T-cell (primary cell): Measurements from ENCODE around the gene TJAP1. TPM values are rescaled to one million over a fixed set of nuclear protein-coding genes. Genes with fewer than 3 reads are reported as not detected.
"Not testable (repeated sequence)": the region's sequence is repeated elsewhere in the genome, so short reads cannot be mapped to it uniquely, and the experiment has no call there.

Experiments
- ATAC-seq, 4 experiments: fragments of 200-7000 bp in 3 of 4; fragments of 150-1000 bp in 1 of 4; cut with Tn5 transposase; replicated peaks in 1 of 4; 1 replicate in 3 of 4; 2 replicates in 1 of 4; pipeline ENCODE4 v1.10.0; 2021; ENCODE audit warnings: moderate library complexity in 3 of 4, mild to moderate bottlenecking in 2 of 4, moderate number of reproducible peaks in 1 of 4
- CTCF ChIA-PET, 2 donors: fragments of 300-600 bp; sonication (Branson Sonifier 250); formaldehyde crosslinking; loops; one replicate each; lab custom pipeline; 2022; ENCODE audit warnings: antibody characterized with exemption in 2 of 2; lab: Charles Lee
- POLR2A ChIA-PET, 2 donors: fragments of 300-600 bp; sonication (Branson Sonifier 250); formaldehyde crosslinking; loops; one replicate each; lab custom pipeline; 2022; ENCODE audit warnings: antibody characterized with exemption in 2 of 2; lab: Charles Lee
- DNase-seq, 35 experiments: peaks; one replicate each; pipeline versions ENCODE4 v3.0.0 to v3.0.0-alpha.2; 2013 to 2023
- H3K27ac ChIP-seq: one replicate; pipeline ENCODE4 v1.5.1; 2013; ENCODE audit warnings: low read length
- H3K27me3 ChIP-seq, 2 experiments: replicated peaks in 1 of 2; 1 replicate in 1 of 2; 2 replicates in 1 of 2; pipeline versions ENCODE4 v1.6.1 to v1.7.0; 2013; ENCODE audit warnings: low read length in 1 of 2, mixed read lengths in 1 of 2; ENCODE audit not compliant: control insufficient read depth in 2 of 2, insufficient read depth in 2 of 2; ENCODE audit errors: extremely low read depth in 1 of 2
- H3K36me3 ChIP-seq, 2 donors: 1 replicate in 1 of 2; 2 replicates in 1 of 2; pipeline versions ENCODE4 v1.6.1 to v1.7.0; 2013; ENCODE audit warnings: low read length in 1 of 2; ENCODE audit not compliant: control insufficient read depth in 2 of 2, insufficient read depth in 1 of 2; ENCODE audit errors: extremely low read depth in 1 of 2
- H3K4me1 ChIP-seq, 2 experiments: 1 replicate in 1 of 2; 2 replicates in 1 of 2; pipeline versions ENCODE4 v1.6.1 to v1.7.0; 2013; ENCODE audit warnings: low read length in 2 of 2, mixed read lengths in 1 of 2; ENCODE audit not compliant: insufficient read depth in 2 of 2, control insufficient read depth in 1 of 2; ENCODE audit errors: extremely low read depth in 1 of 2
- H3K4me3 ChIP-seq, 2 donors: 1 replicate in 1 of 2; 2 replicates in 1 of 2; pipeline versions ENCODE4 v1.5.1 to v1.7.0; 2013; ENCODE audit warnings: mild to moderate bottlenecking in 2 of 2, low read length in 1 of 2, moderate library complexity in 1 of 2; ENCODE audit not compliant: control insufficient read depth in 1 of 2; ENCODE audit errors: extremely low read depth in 1 of 2
- H3K9me3 ChIP-seq: 2 replicates; pipeline ENCODE4 v1.7.0; 2013
- H3K27ac Mint-ChIP-seq, 2 donors: one replicate each; pipeline ENCODE4 v1.8.0; 2020 to 2021; ENCODE audit warnings: mild to moderate bottlenecking in 2 of 2, mixed read lengths in 2 of 2
- H3K27me3 Mint-ChIP-seq, 2 donors: one replicate each; pipeline ENCODE4 v1.8.0; 2021 to 2022; ENCODE audit warnings: mixed read lengths in 2 of 2
- H3K36me3 Mint-ChIP-seq: one replicate; pipeline ENCODE4 v1.8.0; 2021; ENCODE audit warnings: mixed read lengths
- H3K4me1 Mint-ChIP-seq, 3 donors: one replicate each; pipeline ENCODE4 v1.8.0; 2020 to 2022; ENCODE audit warnings: mixed read lengths in 3 of 3, mild to moderate bottlenecking in 1 of 3
- H3K4me3 Mint-ChIP-seq, 3 donors: one replicate each; pipeline ENCODE4 v1.8.0; 2020 to 2022; ENCODE audit warnings: mild to moderate bottlenecking in 3 of 3, mixed read lengths in 3 of 3, moderate library complexity in 3 of 3
- H3K9me3 Mint-ChIP-seq, 3 donors: one replicate each; pipeline ENCODE4 v1.8.0; 2020 to 2022; ENCODE audit warnings: mixed read lengths in 3 of 3
- WGBS: methylation state at CpG from one replicate; pipeline ENCODE4 v1.1.5; 2013; ENCODE audit warnings: missing lambda C conversion rate; ENCODE audit not compliant: insufficient coverage; 5-methylcytosine and 5-hydroxymethylcytosine counted together
- total RNA-seq, 35 experiments: library from RNA in 6 of 35; stranded (reverse) in 6 of 35; fragments of 120-200 nt in 1 of 35; gene quantifications; one replicate each; pipeline versions ENCODE4 v1.2.1 to v1.2.4 and lab custom pipeline; 2013 to 2026

Gene TJAP1
- total RNA-seq, 5 donors from 2014 or later (not counting 1 experiment from before 2014, with no cell fraction given), result 30.8 to 51.9 (median 50.6) TPM

DNA sequence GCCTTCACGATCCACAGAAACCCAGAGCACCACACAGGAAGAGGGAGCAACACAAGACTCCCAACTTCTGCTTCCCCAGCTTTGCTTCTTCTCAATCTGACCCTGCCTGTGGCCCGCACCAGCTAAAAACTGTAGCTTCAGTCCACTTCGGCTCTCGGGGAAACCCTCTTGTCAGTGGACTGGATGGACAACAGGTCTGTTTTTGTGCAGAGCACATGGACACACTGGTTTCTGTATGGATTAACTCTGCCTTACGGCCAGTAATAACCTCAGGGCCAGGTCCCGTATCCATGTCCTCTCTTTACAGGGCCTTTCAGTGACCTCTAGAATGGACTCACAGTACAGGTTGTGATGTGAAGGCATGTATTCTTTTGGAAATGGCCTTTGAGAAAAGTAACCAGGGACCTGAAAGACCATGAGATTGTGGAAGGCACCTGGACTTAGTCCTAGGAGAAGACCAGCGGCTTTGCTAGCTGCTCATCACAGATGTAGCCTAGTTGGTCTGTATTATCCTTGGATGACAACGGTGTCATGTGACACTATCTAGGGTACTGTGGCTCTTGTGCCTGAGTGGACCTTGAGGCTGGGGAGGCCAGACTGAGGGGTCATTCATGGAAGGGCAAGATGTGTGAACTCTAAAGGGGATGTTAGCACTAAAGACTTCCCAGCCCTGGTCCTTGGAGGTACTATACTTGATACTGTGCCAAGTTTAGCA, 45.3 kb downstream of the TJAP1 start:
- Histone ChIP-seq H3K36me3 (peaks cover 19 to 83% of the 10 kb centered on the region in 2 donors), H3K4me1 (peaks cover 8 to 12% of the 10 kb centered on the region in 2 experiments), H3K27ac (no peak overlapping the region), H3K4me3 (no peak overlapping the region), H3K9me3 (no peaks in the 10 kb centered on the region), H3K27me3 (no peaks in the 10 kb centered on the region)
- POLR2A ChIA-PET, result no interaction called here
- peaks cover 0 to 2% (median 0%) of the 10 kb centered on the region in 3 donors for H3K4me1 Mint-ChIP-seq
- no peak overlapping the region for H3K27ac Mint-ChIP-seq
- ATAC-seq (no peak), DNase-seq (no peak)
- H3K4me3 Mint-ChIP-seq, result no peak overlapping the region
- WGBS, result 96% methylated on average over 8 of the region's 8 CpGs
- peaks cover 47% of the 10 kb centered on the region for H3K36me3 Mint-ChIP-seq
- no peaks in the 10 kb centered on the region for H3K27me3 Mint-ChIP-seq
- no peaks in the 10 kb centered on the region for H3K9me3 Mint-ChIP-seq
- CTCF ChIA-PET, result interaction anchor here in 1 of 2 donors (0.5 kb wide), 1 partner anchor 66 kb away, joined by 4 read pairs; no protein-coding TSS in a partner anchor

DNA sequence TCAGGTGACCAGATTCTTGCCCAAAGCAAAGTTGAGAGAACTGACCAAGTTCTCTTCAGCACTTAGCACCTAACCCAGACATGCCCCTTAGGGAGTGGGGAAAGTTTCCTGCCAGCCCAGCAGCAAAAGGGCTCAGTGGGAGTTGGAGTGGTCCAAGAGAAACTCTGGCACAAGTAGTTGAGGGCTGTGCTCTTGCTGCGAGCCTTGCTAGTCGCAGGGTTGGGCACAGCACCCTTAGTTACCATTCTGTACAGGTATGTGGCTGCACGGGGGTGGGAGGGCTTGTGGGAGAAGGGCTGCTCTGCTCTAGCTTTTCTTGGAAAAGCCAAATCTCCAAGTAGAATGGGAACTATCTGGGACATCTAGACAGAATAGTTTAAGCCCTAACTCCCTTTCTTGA, 45.9 kb downstream of the TJAP1 start:
- Histone ChIP-seq H3K36me3 (peaks cover 20 to 89% of the 10 kb centered on the region in 2 donors), H3K27me3 (no peaks in the 10 kb centered on the region), H3K4me3 (no peak overlapping the region), H3K27ac (no peak overlapping the region), H3K9me3 (no peaks in the 10 kb centered on the region), H3K4me1 (peaks cover 3 to 6% of the 10 kb centered on the region in 2 experiments)
- Mint-ChIP-seq H3K36me3 (peaks cover 48% of the 10 kb centered on the region), H3K27me3 (no peaks in the 10 kb centered on the region), H3K9me3 (no peaks in the 10 kb centered on the region), H3K27ac (no peak overlapping the region), H3K4me3 (no peak overlapping the region), H3K4me1 (peaks cover 0 to 2% (median 0%) of the 10 kb centered on the region in 3 donors)
- peak in 1 of 4 experiments; percentile 12 for ATAC-seq
- DNase-seq, result no peak
- CTCF ChIA-PET, result no interaction called here
- WGBS, result 100% methylated on average over 2 of the region's 3 CpGs
- POLR2A ChIA-PET, result no interaction called here

DNA sequence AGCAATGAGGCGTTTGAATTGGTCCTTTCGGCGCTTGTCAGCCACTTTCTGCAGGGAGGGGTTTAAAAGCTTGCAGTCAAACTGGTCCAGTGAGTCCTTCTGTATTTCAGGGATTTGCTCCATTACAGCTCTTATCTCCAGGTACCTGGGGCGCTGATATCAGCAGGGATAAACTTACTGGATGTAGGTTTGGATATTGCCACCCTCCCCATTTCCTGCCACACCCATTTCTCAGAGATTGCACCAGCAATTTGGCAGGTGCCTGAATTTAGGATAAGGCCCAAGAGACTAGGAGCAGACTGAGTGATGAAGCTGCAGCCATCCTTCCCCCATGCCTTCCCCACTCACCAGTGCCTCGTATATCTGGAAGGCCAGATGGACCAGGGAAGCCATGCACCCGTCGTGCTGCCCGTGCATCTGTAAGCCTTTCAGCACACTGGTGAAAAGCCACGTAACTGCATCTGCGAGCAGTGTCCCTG, 47.2 kb downstream of the TJAP1 start:
- CTCF ChIA-PET, result no interaction called here
- H3K4me1 Mint-ChIP-seq, result peaks cover 0 to 2% (median 0%) of the 10 kb centered on the region in 3 donors
- H3K36me3 Mint-ChIP-seq, result peaks cover 56% of the 10 kb centered on the region
- Histone ChIP-seq H3K4me1 (no peaks in the 10 kb centered on the region), H3K27me3 (no peaks in the 10 kb centered on the region), H3K9me3 (no peaks in the 10 kb centered on the region), H3K27ac (no peak overlapping the region), H3K36me3 (peaks cover 24 to 95% of the 10 kb centered on the region in 2 donors), H3K4me3 (no peak overlapping the region)
- POLR2A ChIA-PET, result interaction anchor here in 1 of 2 donors (0.7 kb wide), 1 partner anchor 1485 kb away, joined by 5 read pairs; no protein-coding TSS in a partner anchor
- H3K27ac Mint-ChIP-seq, result no peak overlapping the region
- no peak for ATAC-seq
- 88% methylated on average over 6 of the region's 10 CpGs for WGBS
- H3K27me3 Mint-ChIP-seq, result no peaks in the 10 kb centered on the region
- no peak overlapping the region for H3K4me3 Mint-ChIP-seq
- no peaks in the 10 kb centered on the region for H3K9me3 Mint-ChIP-seq
- DNase-seq, result no peak

DNA sequence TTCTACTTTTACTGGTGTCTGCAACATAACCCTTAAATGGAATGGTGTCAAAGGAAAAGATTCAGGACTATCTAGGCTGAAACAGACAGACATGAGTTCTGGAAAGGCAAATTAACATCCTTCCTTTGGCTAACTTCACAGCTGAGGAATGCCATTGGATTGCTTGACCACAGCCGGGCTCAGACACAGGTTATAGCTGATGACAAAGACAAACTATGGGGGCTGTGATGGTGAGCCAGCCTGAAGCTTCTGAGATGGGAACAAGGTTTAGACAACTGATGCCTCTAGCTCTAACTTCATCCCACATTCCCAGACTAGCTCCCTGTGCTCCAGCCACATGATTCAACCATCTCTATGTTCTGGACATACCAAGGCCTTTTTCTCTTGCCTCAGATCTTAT, 54.8 kb downstream of the TJAP1 start:
- Mint-ChIP-seq H3K27ac (no peak overlapping the region), H3K4me1 (no peaks in the 10 kb centered on the region), H3K4me3 (no peak overlapping the region), H3K27me3 (no peaks in the 10 kb centered on the region), H3K9me3 (no peaks in the 10 kb centered on the region), H3K36me3 (peaks cover 38% of the 10 kb centered on the region)
- Histone ChIP-seq H3K27ac (no peak overlapping the region), H3K4me1 (no peaks in the 10 kb centered on the region), H3K9me3 (no peaks in the 10 kb centered on the region), H3K4me3 (no peak overlapping the region), H3K36me3 (peaks cover 7 to 59% of the 10 kb centered on the region in 2 donors), H3K27me3 (no peaks in the 10 kb centered on the region)
- ChIA-PET POLR2A (interaction anchor here in 1 of 2 donors (1.0 kb wide), 1 partner anchor 16 kb away, joined by 4 read pairs; the partner anchor contains the start of genes POLR1C and YIPF3), CTCF (no interaction called here)
- no peak for ATAC-seq
- no CpG with 5 or more reads among the region's 1 CpG for WGBS
- no peak for DNase-seq

DNA sequence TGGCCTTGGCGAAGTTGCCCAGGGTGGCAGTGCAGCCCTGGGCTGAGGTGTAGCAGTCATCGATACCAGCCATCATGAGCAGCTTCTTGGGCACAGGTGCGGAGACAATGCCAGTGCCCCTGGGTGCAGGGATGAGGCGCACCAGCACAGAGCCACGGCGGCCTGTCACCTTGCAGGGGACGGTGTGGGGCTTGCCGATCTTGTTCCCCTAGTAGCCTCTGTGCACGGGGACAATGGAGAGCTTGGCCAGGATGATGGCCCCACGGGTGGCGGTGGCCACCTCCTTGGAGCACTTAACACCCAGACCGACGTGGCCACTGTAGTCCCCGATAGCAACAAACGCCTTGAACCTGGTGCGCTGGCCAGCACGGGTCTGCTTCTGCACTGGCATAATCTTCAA, 61.6 kb downstream of the TJAP1 start:
- H3K36me3 ChIP-seq, result peaks cover 0 to 24% of the 10 kb centered on the region in 2 donors

DNA sequence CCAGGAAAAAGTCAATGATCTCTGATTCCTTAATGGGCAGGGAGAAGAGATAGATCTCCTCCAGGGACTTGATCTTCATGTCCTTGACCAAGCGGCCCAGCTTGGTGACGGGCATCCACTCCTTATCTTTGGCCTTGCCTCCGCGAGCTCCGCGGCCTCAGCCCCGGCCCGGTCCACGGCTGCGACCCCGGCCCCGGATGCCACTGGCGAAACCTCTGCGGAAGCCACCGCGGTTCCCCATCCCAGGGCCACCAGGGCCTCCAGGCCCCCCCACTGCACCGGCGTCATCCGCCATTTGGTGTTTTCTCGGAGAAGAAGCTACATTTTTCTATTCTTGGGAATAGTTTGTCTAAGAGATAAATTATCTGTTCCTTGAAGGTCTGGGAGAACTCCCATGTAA, 62.0 kb downstream of the TJAP1 start:
- H3K36me3 ChIP-seq, result peaks cover 0 to 27% of the 10 kb centered on the region in 2 donors
- H3K27ac Mint-ChIP-seq, H3K27me3 Mint-ChIP-seq, H3K9me3 ChIP-seq, POLR2A ChIA-PET, CTCF ChIA-PET, H3K27me3 ChIP-seq, H3K4me1 ChIP-seq, ATAC-seq, H3K27ac ChIP-seq, H3K4me3 Mint-ChIP-seq, DNase-seq, H3K9me3 Mint-ChIP-seq, H3K4me3 ChIP-seq, H3K4me1 Mint-ChIP-seq: not testable (repeated sequence)
- H3K36me3 Mint-ChIP-seq, result peaks cover 31% of the 10 kb centered on the region
- WGBS, result 99% methylated on average over 14 of the region's 20 CpGs

More for the DNA sequence above, 61.6 kb downstream of the TJAP1 start:
- H3K27me3 ChIP-seq, ATAC-seq, H3K27ac ChIP-seq, H3K4me3 ChIP-seq, H3K9me3 Mint-ChIP-seq, CTCF ChIA-PET, H3K27me3 Mint-ChIP-seq, H3K27ac Mint-ChIP-seq, H3K4me3 Mint-ChIP-seq, H3K4me1 ChIP-seq, DNase-seq, H3K9me3 ChIP-seq, POLR2A ChIA-PET, H3K4me1 Mint-ChIP-seq: not testable (repeated sequence)
- WGBS, result 95% methylated on average over 3 of the region's 17 CpGs
- H3K36me3 Mint-ChIP-seq, result peaks cover 30% of the 10 kb centered on the region
